HG03354 (cell line): ENCODE measurements around the gene UVRAG.

ENCODE experiments used
- ATAC-seq: cut with Tn5 transposase; IDR thresholded peaks from one replicate; pipeline ENCODE4 v1.9.1; 2021; ENCODE audit warnings: mild to moderate bottlenecking; ENCODE audit not compliant: unreplicated experiment, poor library complexity, severe bottlenecking

The UVRAG gene

DNA sequence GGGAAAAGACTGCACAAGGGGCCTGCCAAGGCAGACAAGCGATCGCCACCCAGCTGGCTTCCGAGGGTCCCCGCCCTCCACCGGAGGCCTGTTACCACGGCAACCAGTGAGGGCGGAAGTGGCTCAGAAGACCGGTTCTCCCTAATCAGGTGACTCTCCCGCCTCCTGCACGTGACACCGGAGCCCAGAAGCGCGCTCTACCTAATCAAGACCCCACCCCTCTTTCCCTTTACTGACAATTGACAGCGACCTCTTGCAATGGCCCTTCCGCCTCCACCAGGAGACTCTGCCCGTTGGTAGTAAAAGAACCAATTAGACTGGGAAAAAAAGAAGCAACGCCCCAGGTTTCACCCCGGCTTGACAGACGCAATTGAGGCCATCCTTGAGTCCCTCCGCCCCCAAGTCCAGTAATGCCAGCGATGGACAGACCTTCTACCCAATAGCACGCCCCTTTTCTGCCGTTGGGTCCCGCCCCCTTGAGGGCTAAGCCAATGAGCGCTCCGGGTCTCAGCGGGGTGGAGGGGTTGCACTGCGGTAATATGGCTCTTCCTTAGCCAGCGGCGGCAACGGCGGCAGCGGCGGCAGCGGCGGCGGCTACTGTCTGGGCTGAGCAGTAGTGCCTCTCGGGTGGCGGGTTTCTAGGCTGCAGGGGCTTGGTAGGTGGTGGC is at the start of gene UVRAG:
UVRAG (plus strand) TSS at position 534 of the 668 bp plus-strand sequence. CDS start 198 bp downstream, outside the sequence.
- ATAC-seq = peak; percentile 84

DNA sequence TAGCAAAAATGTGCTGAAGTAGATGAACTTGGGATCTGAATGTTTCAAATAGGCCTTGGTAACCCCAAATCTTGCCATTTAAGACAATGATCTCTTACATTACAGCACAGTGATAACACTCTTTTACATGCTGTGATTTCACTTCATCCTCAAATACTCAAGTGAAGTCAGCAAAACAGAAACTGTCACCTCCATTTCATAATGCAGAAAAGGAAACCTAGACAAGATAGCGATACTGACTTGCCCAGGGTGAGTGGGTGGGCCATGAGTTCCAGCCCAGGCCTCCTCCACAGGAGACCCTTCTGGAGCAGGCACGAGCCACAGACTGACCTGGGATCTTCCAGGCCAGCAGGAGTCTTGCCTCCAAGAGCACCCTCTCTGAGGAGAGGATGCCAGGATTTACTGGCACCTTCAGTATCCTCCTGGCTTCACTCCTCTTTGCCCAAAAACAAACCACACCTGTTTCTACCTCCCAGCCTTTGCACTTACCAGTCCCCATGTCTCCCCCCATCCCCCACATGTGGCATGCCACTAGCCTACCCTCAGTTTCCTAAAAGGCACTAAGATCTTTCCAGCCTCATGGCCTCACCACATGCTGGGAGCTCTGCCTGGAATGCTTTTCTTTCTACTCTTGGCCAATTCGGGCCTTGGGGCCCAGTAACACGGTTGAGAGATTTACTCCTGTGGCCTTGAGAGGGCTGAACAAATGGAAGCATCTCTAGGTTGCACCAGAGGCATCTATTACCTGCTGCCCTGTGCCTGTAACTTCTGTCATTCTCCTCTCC is 48.4 kb upstream of the UVRAG start:
- ATAC-seq = no peak

DNA sequence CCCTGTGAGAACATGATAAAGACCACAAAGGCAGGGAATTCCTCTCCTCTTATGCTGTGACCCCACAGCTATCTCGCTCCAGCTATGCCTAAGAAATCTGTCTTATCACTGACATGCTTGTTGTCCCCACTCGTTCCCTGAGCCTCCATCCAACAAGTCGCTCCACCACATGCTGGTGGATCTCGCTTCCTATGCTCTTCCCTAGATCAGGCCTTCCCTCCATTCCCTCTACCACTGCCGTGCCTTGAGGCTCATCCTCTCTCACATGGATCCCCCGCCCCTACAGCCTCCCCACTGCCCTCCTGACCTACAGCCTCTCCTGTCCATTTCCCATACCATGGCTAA is 47.8 kb upstream of the UVRAG start:
- ATAC-seq = no peak

DNA sequence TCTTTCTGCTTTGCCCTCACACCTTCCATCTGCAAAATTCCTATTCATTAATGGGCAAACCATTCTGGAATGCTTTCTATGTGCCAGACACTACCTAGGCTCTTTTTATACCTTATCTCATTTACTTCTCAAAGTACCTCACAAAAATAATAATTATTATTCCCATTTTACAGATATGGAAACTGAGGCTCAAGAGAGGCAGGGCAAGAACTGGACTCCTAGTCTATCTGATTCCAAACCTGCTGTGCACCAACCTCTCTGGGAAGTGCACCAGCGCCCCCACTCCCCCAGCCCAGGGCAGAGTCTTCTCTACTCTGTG is 47.3 kb upstream of the UVRAG start:
- ATAC-seq = no peak

DNA sequence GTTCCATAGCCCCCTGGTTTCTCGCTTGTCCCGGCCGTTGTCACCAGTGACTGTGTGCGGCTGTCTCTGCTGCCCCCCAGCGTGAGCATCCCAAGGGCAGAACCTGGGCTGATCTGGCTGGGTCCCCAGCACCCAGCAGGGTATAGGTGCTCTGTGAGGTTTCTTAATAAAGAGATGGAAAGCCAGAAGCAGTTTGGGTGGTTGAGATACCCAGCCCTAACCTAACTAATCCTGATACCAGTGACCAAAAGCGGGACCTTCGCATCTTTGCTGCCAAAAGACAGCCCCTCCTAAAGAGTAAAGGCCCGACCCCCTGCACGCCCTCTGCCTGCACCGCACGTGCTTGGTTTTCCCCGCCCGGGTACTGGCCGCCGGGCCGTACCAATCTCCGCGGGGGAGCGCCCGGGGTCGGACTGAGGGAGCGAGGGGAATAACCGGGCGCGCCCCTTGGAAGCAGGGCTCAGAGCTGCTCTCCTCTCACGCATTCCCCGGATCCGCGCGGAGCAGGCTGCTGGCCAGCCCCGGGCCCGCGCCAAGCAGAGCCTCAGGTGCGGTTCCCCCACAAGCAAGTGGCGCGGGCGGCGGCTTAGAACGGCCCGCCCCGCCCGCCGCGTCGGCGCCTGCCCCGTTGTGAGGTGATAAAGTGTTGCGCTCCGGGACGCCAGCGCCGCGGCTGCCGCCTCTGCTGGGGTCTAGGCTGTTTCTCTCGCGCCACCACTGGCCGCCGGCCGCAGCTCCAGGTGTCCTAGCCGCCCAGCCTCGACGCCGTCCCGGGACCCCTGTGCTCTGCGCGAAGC is 46.7 kb upstream of the UVRAG start, which contains the start of gene DGAT2:
DGAT2 (plus strand) TSS at position 667 of the 797 bp plus-strand sequence. CDS start 214 bp downstream, outside the sequence.
- peak; percentile 76 for ATAC-seq

DNA sequence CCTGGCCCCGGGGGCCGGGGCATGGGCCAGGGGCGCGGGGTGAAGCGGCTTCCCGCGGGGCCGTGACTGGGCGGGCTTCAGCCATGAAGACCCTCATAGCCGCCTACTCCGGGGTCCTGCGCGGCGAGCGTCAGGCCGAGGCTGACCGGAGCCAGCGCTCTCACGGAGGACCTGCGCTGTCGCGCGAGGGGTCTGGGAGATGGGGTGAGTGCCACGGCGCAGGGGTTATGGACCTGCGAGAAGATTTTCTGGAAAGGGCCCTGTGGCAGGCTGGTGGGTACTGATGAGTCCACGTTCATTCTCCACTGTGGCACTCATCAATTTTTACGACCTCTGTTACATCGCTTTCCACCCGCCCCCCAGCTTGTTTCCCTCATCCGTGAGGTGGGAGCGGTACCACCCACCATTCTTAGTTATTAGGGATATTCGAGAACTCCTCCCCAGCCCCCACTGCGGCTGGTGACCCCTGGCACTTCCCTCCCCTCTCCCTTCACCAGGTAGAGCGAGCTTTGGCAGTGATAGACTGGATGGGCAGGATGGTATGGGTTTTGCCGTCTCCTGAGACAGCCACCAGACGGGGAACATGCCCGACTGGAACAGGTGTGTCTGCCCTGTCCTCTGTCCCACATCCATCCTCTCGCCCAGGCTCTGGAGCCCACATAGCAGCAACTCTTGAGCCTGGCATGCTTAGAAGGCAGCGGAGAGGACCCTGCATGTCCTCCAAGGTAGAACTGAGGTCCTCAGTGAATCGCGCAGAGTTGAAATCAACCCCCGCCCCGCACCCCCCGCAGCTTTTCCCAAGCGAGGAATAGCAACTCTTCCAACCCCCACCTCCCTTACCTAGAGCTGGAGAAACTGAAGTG is 45.9 kb upstream of the UVRAG start:
- no peak for ATAC-seq

DNA sequence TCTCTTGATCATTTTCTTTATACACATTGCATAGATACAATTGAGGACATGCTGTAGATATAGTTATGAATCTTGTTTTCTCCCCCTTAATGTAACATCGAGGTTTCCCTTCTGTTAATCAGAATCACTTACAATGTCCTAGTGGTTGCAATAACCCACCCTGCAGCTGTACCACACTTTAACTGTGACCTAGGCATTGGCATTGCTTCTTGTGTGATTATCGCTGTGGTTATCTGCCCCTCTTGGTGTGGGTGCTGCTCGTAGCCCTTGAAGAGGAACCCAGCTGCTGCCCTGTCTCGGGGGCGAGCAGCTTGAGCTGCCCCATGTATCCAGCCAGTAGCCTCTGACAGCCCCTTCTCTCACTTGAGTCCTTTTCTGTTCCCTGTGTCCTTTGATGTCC is 44.9 kb upstream of the UVRAG start:
- ATAC-seq = no peak

DNA sequence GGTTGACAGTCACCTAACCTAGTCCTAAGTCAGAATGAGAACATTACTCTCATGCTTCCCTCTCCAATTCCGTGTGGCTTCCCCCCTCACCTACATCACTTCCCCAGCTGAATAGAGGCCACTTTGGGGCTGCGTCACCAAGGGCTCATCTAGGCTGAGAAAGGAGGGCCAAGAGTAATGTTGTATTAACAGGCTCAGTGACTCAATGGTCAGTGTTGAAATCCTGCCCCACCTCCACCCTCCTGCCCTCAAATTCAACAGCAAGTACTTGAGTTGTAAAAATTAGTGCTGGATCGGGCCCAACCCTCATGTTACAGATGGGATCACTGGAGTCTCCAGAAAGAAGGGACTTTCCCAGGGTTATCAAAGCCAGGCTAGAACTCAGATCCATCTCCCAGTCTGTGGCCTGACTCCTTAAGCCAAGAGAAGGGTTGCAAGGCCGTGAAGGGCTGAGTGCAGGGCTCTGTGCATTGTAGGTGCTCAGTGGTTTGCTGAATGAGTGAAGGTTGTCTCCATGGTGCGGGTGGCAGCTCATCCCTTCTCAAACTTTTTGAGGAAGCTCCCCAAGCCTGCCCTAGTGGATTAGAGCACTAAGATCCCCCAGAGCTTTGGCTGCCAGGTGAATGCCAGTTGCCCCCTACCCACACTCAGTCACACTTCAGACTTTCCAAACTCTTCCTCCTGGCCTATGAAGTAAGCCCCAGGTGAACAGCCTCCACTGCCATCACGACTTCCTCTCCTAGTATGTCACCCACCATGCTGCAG is 43.2 kb upstream of the UVRAG start:
- ATAC-seq = no peak

DNA sequence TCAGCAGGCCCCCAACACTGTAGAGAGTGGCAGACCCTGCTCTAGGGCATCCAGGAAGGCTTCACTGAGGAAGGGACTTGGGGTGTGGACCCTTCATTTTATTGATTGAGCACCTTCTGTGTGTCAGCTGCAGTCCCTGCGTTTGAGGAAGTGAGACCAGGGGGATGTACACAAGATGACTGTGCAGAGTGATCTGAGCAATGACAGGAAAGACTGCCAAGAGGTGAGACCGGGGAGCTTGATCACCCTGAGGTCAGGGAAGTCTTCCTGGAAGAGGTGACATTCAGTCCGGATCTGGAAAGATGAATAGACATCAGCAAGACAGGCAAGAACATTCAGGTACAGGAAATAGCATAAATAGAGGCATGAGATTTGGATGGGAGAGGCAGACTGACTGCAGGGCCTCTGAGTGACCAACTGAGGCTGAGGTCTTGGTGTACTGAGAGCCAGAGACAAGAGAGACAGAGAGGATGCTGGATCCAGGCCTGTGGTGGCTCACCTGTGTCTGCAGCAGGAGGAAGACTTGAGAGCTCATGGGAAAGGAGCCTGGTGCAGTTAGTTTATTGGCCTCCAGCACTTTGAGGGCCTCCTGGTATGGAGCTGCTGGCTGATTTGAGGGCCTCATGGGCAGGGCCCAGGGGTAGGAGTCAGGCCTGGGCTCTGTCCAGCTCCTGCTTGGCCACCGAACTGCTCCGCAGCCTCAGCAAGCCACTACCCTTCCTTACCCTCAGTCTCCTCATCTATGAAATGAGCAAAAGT is 41.2 kb upstream of the UVRAG start:
- peak; percentile 89 for ATAC-seq

DNA sequence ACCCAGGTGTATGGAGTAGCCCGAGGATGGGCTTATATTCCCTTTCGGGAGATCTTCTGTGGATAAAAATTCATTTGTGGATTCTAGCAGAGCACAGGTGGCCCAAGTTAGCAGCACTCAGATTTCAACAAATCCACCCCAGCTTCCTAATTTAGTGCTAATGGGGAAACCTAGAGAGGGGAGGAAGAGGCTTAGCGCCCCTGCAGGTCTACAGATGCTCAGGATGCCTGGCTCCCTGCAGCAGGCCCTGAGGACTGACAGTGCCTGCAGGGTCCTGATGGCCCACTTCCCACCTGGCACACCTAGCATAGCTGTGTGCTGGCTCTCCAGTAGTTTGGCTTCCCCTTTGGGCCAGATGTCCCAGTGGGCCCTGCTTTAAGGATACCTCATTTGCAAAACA is 40.0 kb upstream of the UVRAG start:
- ATAC-seq = no peak

DNA sequence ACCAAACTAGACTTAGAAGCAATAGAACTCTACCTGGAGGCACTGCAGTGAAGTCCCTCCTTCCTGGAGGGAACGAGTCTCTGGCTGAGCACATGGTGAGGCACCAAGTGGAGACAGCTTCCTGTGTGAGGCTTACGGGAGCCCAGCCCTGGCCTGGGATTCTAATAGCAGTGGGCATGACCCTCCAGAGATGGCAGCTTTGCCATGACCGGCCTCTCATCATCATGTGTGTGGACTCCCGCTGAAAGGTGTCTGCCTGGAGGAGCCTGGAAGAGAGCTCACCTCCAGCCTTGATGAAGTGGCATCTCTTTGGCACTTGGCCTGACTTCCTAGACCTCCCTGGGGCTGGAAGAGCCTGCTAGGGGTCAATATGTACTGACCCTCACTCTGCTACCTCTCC is 38.5 kb upstream of the UVRAG start:
- no peak for ATAC-seq

DNA sequence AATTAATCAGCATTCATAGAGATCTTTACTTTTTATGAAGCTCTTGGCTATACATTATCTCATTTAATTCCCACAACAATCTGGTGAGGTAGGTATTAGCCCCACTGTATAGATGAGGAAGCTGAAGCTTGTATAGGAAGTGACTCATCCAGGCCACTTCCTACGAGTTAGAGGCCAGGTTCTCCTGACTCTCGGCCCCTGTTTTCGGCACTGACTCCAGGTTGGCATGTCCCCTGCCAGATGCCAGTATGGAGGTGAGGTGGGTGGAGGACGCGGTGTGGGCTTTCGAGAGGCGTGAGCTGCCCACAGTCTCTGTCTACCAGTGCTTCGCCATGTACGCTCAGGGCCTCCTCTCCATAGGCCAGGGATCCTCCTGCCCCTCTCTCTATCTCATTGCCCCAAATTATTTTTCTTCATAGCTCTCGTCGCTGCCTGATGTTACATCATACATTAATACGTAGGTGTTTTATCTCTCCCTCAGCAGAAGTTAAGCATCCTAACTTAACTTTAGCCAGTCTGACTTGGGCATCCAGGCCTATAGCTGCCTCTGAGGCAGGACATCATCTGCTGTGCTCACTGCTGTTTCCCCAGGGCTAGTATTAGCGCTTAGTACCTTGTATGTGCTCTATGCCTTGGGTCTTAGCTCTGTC is 37.4 kb upstream of the UVRAG start:
- ATAC-seq = no peak

DNA sequence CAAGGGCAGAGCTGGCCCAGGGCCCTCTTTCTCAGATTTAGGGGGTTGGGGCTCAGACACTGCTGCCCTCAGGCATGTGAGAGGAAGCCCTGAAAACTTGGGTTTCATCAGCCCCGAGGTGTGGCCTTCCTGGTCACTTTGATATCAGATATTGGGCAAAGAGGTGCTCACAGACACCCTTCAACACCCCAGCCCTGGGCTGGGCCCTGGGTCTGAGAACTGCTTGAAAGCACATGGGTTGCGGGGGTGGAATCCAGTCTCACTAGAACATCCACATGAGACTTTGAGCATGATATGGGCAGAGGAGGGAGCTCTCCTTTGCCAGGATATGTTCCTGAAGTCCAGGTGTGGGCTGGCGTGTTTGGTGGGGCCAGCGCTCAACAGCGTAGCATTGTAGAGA is 36.0 kb upstream of the UVRAG start:
- no peak for ATAC-seq

DNA sequence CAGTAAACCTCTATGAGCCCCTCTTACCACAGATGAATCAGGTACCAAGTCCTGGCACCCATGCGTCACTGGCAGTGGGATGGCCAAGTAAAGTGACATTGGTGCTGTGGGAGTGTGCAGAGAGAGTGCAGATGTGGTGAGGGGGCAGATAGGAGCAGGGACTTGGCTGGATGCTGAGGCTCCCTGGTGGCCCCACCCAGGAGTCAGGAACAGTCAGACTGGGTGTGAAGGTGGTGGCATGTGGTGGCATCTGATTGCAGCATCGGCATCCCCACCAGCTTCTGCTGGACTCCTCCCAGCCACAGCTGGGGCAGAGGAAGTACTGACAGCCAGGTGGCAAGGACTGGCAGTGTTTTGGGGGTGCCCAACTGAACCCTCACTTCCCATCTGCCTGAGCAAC is 35.0 kb upstream of the UVRAG start:
- no peak for ATAC-seq

DNA sequence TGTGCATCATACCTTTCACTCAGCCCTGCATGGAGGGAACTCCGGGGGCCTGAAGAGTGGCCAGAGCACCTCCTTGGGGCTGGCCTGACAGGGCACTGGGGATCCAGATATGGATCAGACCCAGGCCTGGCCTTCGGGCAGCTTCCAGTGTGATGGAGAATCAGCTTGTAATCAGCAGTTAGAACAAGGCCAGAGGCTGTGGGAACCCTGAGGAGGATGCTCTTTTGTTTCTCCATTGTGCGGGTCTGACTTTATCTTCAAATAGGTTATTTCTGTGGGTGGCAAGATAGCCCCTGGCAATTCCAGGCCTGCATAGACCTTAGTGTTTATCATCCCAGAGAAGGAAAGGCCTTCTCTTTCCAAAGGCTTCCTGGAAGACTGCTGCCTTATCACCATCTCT is 34.1 kb upstream of the UVRAG start:
- ATAC-seq = no peak

DNA sequence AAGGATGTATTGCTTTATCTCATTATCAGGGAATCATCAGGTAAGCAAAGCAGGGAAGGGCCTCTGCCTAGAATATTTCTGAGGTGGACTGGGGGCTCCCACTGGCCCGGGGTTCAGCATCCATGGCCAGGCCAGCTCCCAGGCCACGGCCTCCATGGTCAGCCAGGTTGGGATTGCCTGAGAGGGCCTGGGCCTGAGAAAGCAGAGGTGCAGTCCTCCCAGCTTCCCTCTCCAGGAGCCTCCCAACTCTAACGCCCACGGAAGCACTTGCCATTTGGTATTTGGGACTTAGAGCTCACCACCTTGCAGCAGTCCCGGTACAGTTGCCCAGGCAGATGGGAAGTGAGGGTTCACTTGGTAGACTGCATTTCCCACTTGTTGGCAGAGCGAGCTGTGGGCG is 33.7 kb upstream of the UVRAG start:
- ATAC-seq = no peak

DNA sequence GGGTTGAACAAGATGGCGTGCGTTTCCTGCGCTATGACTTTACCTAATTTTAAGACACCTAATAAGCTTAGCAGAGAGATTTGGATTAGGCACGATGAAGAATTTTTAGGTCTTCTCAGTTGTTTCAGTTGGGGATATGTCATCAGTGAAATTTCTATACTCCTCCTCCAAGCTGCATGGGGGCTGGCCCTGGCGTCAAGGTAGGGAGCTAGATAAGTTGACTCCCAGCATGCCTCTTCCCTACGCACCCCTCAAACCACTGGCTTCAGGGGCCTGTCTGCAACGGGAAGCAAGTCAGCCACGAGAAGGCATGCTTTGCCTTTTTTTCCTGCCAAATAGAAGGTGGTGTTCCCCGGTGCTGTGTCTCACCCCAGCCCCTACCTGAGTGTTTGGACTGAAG is 33.2 kb upstream of the UVRAG start:
- no peak for ATAC-seq
